ENCODE data around the gene CTNS.
"Not testable (repeated sequence)": the region's sequence is repeated elsewhere in the genome, so short reads cannot be mapped to it uniquely, and the experiment has no call there.

CTNS gene

DNA sequence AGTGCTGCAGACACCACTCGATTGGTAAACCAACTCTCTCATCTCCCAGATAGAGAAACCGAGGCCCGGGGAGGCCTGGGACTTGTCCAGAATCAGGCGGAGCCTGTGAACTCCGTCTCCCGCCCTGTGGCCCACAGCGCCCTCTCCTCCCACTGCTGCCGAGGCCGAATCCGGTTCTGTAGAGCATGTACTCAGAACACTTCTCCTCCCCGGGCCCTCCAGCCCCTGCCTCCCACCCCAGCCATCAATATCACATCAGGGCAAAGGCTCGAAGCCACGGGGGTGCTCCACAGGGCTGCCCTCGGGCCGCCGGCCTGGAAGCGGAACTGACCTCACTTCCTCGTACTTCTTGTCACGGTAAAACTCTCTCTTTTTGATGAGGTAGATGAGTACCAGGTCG, 45.0 kb downstream of the CTNS start:
- in situ Hi-C loops (cut with MboI; ENCODE audit: low sequenced_read_pairs), result no loop called here

DNA sequence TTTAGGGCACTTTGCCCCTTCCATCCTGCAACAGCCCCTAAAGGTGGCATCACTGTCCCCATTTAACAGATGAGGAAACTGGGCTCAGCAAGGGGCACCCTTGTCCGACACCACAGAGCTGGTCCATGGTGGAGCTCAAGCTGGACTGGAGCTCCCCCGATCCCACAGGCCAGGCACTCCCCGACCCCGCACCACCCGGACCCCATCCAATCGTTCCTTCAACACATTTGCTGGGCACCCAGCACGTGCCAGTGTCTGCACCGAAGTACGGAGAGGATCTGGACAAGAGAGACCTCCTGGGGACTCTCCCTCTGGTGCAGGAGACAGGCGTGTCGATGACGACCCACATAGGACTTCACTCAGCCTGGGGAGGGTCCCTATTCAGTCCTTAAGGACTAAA, 45.5 kb downstream of the CTNS start:
- in situ Hi-C loops (cut with MboI; ENCODE audit: low sequenced_read_pairs), result no loop called here

GRCh38 chr17:3683054-3683511, 46.5 kb downstream of the CTNS start:
- in situ Hi-C loops (cut with MboI; ENCODE audit: low sequenced_read_pairs), result no loop called here

DNA sequence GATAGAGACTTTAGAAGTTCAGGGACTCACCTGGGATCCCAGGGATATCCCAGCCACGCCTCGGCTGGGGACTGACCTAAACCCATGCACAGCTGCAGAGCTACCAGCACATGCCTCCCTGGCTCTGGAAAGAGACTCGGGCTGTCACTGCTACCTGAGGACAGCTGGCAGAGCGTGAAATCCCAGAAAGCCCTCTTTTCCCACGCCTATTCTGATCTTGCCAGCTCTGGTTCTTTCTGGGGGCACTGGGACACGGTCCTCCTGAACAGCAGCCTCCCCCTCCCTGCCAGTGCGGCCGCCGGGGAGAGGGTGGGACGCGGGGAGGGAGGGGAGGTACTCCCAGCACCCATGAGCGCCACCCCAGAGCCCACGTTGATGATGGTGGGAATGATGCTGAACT, 48.6 kb downstream of the CTNS start:
- in situ Hi-C loops (cut with MboI; ENCODE audit: low sequenced_read_pairs), result no loop called here

DNA sequence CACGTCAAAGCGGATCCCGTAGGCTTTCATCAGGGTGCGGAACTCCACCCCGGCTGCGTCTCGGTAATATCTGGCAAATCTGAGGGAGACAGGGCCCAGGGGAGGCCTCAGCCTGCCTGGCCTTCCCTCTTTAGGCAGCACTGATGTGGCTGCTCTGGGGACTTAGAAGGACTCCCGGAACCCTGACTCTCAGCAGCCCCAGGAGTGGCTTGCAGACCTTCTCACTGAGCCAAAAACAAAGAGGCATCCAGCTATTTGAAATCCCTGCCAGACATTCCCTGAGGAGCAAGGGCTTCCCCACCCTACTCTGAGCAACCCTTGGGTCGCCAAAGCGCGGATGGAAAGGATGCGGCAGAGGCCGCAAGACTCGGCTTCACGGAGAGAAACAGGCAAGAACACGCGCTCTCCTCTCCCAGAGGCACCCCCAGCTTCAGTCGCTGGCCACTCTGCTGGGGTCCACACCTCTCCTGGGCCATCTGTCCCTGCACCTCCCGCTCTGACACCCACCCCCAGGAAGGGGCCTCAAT, 51.5 kb downstream of the CTNS start:
- in situ Hi-C loops (cut with MboI; ENCODE audit: low sequenced_read_pairs), result no loop called here

DNA sequence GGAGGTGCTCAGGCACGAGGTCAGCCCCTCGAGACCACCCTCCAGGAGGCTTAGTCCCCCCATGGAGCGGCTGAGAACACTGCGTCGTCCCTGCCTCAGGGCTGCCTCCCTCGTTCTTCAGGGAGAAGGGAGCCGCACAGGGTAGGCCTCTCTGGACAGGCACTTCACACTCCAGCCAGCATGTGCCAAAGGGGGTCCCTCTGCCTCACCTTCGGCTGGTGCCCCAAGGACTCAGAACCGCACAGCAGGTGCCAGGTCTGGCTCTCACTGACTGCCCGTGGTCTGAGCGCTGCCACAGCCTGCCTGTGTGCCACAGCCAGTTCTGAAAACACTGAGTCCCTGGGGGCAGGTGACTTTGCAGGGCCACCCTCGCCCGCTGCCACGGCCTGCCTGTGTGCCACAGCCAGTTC, 52.3 kb downstream of the CTNS start:
- in situ Hi-C loops (cut with MboI; ENCODE audit: low sequenced_read_pairs), result no loop called here

- in situ Hi-C loops (cut with MboI; ENCODE audit: low sequenced_read_pairs), result no loop called here
Measured at GRCh38 chr17:3689262-3690093, 52.9 kb downstream of the CTNS start.

- in situ Hi-C loops (cut with MboI; ENCODE audit: low sequenced_read_pairs), result no loop called here
Measured at GRCh38 chr17:3690094-3690715, 53.6 kb downstream of the CTNS start.

GRCh38 chr17:3691617-3692067, 55.1 kb downstream of the CTNS start:
- in situ Hi-C loops (cut with MboI; ENCODE audit: low sequenced_read_pairs), result no loop called here

DNA sequence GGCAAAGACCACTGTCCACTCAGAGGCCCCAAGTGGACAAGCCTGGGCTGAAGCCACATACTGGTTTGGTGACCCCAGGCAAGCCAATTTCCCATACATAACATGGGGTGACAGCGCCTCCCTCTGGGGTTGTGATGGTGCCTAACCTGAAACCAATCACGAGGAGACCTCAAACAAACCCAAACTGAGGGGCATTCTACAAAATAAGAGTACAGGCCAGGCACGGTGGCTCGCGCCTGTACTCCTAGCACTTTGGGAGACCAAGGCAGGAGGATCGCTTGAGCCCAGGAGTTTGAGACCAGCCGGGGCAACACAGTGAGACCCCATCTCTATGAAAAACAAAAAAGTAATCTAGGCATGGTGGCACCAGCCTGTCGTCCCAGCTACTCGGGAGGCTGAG, 55.8 kb downstream of the CTNS start:
- in situ Hi-C loops (cut with MboI; ENCODE audit: low sequenced_read_pairs), result no loop called here

DNA sequence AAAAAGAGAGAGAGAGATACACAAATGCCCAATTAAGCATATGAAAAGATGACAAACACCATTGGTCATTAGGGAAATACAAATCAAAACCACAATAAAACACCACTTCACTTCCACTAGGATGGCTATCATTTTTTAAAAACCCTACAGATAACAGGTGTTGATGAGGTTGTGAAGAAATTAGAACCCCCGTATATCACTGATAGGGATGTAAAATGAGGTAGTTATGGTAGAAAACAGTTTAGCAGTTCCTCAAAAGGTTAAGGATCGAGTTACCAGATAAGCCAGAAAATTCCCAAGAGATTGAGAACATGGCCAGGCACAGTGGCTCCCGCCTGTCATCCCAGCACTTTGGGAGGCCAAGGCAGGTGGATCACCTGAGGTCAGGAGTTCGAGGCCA, 56.6 kb downstream of the CTNS start:
- in situ Hi-C loops (cut with MboI; ENCODE audit: low sequenced_read_pairs), result no loop called here

GRCh38 chr17:3693829-3694231, 57.3 kb downstream of the CTNS start:
- in situ Hi-C loops (cut with MboI; ENCODE audit: low sequenced_read_pairs), result no loop called here

DNA sequence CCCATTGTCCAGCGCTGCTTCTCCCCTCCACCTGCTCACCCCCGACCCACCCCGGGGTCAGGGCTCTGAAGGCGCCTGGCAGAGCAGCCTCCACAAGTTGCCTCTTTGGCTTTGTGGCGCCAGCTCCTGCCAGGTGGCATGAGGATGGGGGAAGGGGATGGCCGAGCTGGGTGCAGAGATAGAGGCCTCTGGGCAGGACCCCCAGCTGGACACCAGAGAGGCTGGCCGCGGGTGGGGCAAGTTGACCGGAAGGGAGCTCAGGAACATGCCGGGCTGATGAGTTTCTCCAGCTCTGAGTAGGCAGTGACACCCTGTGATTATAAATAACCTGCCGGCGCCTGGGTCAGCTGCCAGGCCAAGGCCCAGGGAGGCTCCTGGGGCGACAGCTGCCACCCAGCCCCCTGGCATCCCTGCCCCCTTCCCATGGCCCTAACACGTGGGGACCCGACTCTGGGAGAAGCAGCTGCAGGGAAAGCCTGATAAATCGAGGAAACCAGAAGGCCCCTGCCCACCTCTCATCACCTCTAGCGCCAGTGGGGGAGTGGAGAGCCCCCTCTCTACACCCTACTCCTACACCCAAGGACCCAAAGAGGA, 58.7 kb downstream of the CTNS start:
- in situ Hi-C loops (cut with MboI; ENCODE audit: low sequenced_read_pairs), result no loop called here

DNA sequence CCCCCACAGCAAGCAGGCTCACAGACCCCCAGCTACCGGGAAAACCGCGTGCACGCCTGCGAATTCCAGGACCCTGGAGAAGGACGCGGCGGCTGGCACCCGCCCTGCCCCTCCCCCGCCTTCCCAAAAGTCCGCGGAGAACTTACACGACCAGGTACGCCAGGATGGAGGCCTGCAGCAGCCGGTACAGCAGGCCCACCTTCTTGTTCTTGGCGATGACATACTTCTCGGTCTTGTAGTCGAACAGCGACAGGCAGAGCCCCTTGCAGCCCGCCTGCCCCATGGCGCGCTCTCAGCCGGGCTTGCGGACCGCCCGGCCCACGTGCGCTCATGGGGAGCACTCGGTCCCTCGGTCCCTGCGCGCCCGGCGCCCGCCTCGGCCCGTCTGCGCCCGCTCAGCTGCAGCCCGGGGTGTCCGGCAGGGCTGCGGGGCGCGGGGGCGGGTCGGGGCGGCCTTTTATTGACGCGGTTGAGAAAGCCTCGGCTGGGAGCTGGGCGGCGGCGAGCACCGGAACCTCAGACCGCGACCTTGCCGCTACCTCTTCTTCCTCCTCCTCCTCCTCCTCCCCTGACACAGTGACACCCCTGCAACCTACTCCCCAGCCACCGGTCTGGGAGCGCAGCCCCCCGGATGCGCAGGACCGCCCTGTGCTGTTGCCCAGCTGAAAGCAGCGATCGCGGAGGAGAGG, 59.3 kb downstream of the CTNS start, which contains the start of gene P2RX5:
TSS of gene P2RX5 (minus strand) at position 433 of the 689 bp plus-strand sequence. CDS start at position 283, 150 bp downstream.
- in situ Hi-C loops (cut with MboI; ENCODE audit: low sequenced_read_pairs), result no loop called here

- in situ Hi-C loops (cut with MboI; ENCODE audit: low sequenced_read_pairs), result no loop called here
Measured at GRCh38 chr17:3697103-3697476, 60.5 kb downstream of the CTNS start.

DNA sequence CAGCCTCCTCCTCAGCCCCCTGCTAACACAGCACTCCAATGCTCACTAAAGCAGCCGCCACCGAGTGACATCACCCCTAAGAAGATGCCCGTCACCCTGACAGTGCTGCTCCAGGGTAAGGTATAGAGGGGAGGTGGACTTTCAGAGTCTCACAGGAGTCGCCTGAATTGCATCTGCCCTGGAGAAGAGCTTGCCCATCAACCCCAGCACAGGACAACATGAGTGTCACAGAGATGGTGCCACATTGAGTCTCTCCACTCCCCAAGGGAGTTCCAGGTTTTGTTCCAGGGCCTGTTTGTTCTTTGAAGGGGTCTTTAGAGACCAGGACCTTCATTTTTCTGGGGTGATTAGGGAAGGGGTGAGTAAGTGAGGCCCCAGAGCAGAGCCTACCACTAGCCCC, 61.6 kb downstream of the CTNS start:
- in situ Hi-C loops (cut with MboI; ENCODE audit: low sequenced_read_pairs), result no loop called here

DNA sequence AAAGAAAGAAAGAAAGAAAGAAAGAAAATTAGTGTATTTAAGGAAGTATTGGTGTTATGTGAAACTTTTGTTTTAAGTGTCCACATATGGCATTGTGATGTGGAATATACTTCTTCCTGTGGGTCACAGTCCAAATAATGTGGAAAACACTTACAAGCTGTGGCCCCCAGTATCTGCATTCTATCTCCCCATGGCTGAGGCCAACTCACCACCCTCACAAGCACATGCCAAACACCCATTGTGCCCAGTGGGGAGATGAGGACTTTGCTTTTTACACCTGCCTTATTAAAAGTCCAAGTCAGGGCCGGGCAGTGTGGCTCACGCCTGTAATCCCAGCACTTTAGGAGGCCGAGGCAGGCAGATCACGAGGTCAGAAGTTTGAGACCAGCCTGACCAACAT, 63.4 kb downstream of the CTNS start:
- in situ Hi-C loops (cut with MboI; ENCODE audit: low sequenced_read_pairs), result no loop called here

DNA sequence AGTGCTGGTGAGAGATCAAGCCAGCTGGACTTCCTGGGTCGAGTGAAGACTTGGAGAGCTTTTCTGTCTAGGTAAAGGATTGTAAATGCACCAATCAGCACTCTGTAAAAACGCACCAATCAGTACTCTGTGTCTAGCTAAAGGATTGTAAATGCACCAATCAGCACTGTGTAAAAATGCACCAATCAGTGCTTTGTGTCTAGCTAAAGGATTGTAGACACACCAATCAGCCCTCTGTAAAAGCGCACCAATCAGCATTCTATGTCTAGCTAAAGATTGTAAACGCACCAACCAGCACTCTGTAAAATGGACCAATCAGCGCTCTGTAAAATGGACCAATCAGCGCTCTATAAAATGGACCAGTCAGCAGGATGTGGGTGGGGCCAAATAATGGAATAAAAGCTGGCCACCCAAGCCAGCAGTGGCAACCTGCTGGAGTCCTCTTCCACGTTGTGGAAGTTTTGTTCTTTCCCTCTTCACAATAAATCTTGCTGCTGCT, 65.5 kb downstream of the CTNS start:
- in situ Hi-C loops (cut with MboI; ENCODE audit: low sequenced_read_pairs), result not testable (repeated sequence)

GRCh38 chr17:3704931-3705717, 68.6 kb downstream of the CTNS start:
- in situ Hi-C loops (cut with MboI; ENCODE audit: low sequenced_read_pairs), result no loop called here

DNA sequence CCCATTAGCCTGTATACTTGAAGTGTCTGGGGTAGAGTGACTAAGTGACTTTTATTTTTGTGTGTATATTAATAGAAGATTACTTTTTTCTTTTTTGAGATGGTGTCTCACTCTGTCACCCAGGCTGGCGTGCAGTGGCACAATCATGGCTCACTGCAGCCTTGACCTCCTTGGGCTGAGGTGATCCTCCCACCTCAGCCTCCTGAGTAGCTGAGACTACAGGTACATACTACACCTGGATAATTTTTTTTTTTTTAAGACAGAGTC, 69.1 kb downstream of the CTNS start:
- in situ Hi-C loops (cut with MboI; ENCODE audit: low sequenced_read_pairs), result not testable (repeated sequence)
